ENCODE measurements around the gene NXPH2. TPM values are rescaled to one million over a fixed set of nuclear protein-coding genes. Genes with fewer than 3 reads are reported as not detected.
"Not testable (repeated sequence)": the region's sequence is repeated elsewhere in the genome, so short reads cannot be mapped to it uniquely, and the experiment has no call there.

NXPH2 gene
- total RNA-seq, 4 donors from 2014 or later, result not detected

- whole genome bisulfite sequencing, 2 donors (ENCODE audit: low coverage in 1 of 2), result 0% methylated on average over 3 of the region's 3 CpGs
- Histone ChIP-seq H3K4me1 (no peaks in the 10 kb centered on the region), H3K36me3 (no peaks in the 10 kb centered on the region), H3K27ac (no peak overlapping the region), H3K4me3 (no peak overlapping the region), H3K9me3 (no peaks in the 10 kb centered on the region), H3K27me3 (no peaks in the 10 kb centered on the region)
- TF ChIP-seq EP300 (IDR thresholded peaks at IDR 0.05), result no peak
- TF ChIP-seq POLR2A (IDR thresholded peaks at IDR 0.05), result no peak
- TF ChIP-seq POLR2AphosphoS5 (IDR thresholded peaks at IDR 0.05), result no peak
- no peak for TF ChIP-seq CTCF (IDR thresholded peaks at IDR 0.05)
- no peak for ATAC-seq
Measured at GRCh38 chr2:138744713-138745112, 35.5 kb downstream of the NXPH2 start.

- Histone ChIP-seq H3K4me1 (no peaks in the 10 kb centered on the region), H3K27ac (no peak overlapping the region), H3K9me3 (peaks cover 0 to under 1% (median 0%) of the 10 kb centered on the region in 3 donors), H3K36me3 (no peaks in the 10 kb centered on the region), H3K4me3 (no peak overlapping the region), H3K27me3 (no peaks in the 10 kb centered on the region)
- no peak for ATAC-seq
- TF ChIP-seq POLR2AphosphoS5 (IDR thresholded peaks at IDR 0.05) (no peak), POLR2A (IDR thresholded peaks at IDR 0.05) (no peak), EP300 (IDR thresholded peaks at IDR 0.05) (no peak), CTCF (IDR thresholded peaks at IDR 0.05) (no peak)
- 80 to 91% methylated on average over 4 of the region's 4 CpGs for WGBS, 2 donors (ENCODE audit: low coverage in 1 of 2)
Measured at GRCh38 chr2:138742441-138743057, 37.6 kb downstream of the NXPH2 start.

GRCh38 chr2:138741851-138742250 lies 38.3 kb downstream of the NXPH2 start:
- no peak for TF ChIP-seq POLR2AphosphoS5 (IDR thresholded peaks at IDR 0.05)
- no peak for TF ChIP-seq EP300 (IDR thresholded peaks at IDR 0.05)
- no peak for TF ChIP-seq CTCF (IDR thresholded peaks at IDR 0.05)
- no peak for TF ChIP-seq POLR2A (IDR thresholded peaks at IDR 0.05)
- WGBS, 2 donors (ENCODE audit: low coverage in 1 of 2), result 86 to 100% methylated on average over 2 of the region's 2 CpGs
- Histone ChIP-seq H3K27me3 (no peaks in the 10 kb centered on the region), H3K9me3 (peaks cover 0 to 8% (median 0%) of the 10 kb centered on the region in 3 donors), H3K27ac (no peak overlapping the region), H3K36me3 (no peaks in the 10 kb centered on the region), H3K4me3 (no peak overlapping the region), H3K4me1 (no peaks in the 10 kb centered on the region)
- no peak for ATAC-seq

- 100% methylated on average over 1 to 3 of the region's 3 CpGs for WGBS, 2 donors (ENCODE audit: low coverage in 1 of 2)
- not testable (repeated sequence) for H3K27ac ChIP-seq, H3K27me3 ChIP-seq, ATAC-seq, H3K36me3 ChIP-seq, H3K4me3 ChIP-seq, H3K4me1 ChIP-seq
- peaks cover 0 to 21% (median 0%) of the 10 kb centered on the region in 3 donors for H3K9me3 ChIP-seq
Measured at GRCh38 chr2:138737009-138737554, 43.1 kb downstream of the NXPH2 start.

- H3K4me1 ChIP-seq, result no peaks in the 10 kb centered on the region
- no peak overlapping the region for H3K4me3 ChIP-seq
- no peaks in the 10 kb centered on the region for H3K27me3 ChIP-seq
- no peak for ATAC-seq
- H3K27ac ChIP-seq, result no peak overlapping the region
- H3K9me3 ChIP-seq, result peaks cover 0 to 21% (median 0%) of the 10 kb centered on the region in 3 donors
- TF ChIP-seq POLR2A (IDR thresholded peaks at IDR 0.05) (no peak), POLR2AphosphoS5 (IDR thresholded peaks at IDR 0.05) (no peak), CTCF (IDR thresholded peaks at IDR 0.05) (no peak), EP300 (IDR thresholded peaks at IDR 0.05) (no peak)
- no peaks in the 10 kb centered on the region for H3K36me3 ChIP-seq
- WGBS, 2 donors (ENCODE audit: low coverage in 1 of 2), result 90 to 100% methylated on average over 1 of the region's 1 CpG
Measured at GRCh38 chr2:138732651-138733050, 47.5 kb downstream of the NXPH2 start.
